Coronary artery (tissue), 2 donors: ENCODE results near the gene BEX3.
"Not testable (repeated sequence)": the region's sequence is repeated elsewhere in the genome, so short reads cannot be mapped to it uniquely, and the experiment has no call there.

Experiments used
- DNase-seq: peaks from one replicate; pipeline ENCODE4 v3.0.0-alpha.2; 2017; ENCODE audit warnings: low spot score
- H3K27ac ChIP-seq, 2 donors: fragments of 200-600 bp; sonication (generic); one replicate each; pipeline ENCODE4 v1.5.1; 2016 to 2019
- H3K4me3 ChIP-seq: fragments of 200-600 bp; sonication (generic); 2 replicates; pipeline ENCODE4 v1.5.1; 2016; ENCODE audit warnings: mild to moderate bottlenecking, moderate library complexity
- CTCF ChIP-seq: fragments of 200-600 bp; sonication (generic); IDR thresholded peaks from one replicate; pipeline ENCODE4 v1.5.1; 2019; ENCODE audit warnings: antibody characterized with exemption

Gene BEX3

DNA sequence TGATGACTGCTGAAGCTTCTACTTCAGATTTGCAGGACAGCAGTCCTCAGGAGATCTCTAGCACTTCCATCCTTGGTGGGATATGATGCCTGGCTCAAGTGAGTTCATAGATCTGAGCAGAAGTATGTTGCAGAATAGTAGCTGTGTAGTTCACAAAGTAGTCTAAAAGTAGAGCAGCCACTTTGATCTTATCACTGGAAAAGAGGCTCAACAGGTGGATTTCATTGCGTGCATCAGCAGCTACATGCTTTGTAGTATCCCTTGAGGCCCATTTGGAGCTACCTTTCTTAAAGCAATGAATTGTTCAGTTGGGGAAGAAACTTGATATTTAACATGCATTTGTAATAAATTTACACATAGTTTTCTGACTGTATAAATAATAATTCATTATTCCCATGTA, 29.9 kb downstream of the BEX3 start:
- Histone ChIP-seq H3K4me3 (no peak overlapping the region), H3K27ac (no peak overlapping the region)
- no peak for TF ChIP-seq CTCF
- DNase-seq = no peak

DNA sequence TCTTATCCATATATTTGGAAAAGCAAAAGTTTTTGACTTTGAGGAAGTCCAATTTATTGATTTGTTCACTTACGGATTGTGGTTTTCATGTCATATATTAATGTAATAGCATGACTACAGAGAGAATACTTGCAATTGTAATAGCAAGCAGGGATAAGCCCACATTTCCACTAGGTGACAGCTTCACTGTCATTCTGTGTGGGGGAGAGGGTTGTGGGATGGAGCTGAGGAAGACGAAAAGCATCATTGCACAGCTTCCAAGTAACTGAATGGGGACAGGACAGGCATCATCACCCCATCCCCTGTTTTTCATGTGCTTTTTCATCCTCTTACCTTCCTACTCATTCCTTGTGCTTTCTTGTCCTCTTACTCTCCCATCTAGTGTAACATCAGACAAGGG, 31.4 kb downstream of the BEX3 start:
- no peak for TF ChIP-seq CTCF
- H3K27ac ChIP-seq = no peak overlapping the region
- DNase-seq = no peak
- H3K4me3 ChIP-seq = no peak overlapping the region

DNA sequence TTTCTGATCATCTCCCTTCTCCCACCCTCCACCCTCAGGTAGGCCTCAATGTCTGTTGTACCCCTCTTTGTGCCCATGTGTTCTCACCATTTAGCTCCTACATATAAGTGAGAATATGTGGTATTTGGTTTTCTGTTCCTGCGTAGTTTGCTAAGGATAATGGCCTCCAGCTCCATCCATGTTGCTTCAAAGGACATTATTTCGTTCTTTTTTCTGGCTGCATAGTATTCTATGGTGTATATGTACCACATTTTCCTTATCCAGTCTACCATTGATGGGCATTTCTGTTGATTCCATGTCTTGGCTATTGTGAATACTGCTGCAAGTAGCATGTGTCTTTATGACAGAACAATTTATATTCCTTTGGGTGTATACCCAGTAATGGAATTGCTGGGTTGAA, 35.4 kb downstream of the BEX3 start:
- H3K4me3 ChIP-seq, H3K27ac ChIP-seq, DNase-seq: not testable (repeated sequence)

DNA sequence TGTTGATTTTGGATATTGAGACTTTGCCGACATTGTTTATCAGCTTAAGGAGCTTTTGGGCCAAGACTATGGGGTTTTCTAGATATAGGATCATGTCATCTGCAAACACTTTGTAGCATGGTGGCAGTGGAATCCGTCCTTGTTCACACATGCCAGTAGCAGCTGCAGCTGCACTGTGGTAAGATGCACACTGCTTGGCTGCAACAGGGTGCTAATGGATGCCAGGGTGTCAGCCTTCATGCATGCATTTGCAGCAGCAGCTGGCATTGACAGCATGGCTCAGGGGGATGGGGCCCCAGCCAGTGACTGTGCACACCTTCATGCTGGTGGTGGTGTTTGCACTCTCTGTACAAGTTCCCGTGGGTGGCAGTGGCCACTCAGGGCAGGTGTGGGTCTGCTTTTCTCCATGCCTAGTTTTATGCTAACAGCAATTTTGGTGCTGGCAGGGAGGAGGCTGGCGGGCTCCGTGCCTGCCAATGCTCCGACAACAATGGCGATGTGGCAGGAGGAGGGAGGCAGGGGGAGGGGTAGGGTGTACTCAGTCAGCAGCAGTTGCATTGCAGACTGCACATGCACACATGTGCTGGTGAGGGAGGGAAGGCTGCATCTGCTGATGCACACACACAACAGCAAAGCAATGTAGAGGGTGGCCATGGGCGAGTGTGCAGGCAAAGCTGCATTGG, 37.5 kb downstream of the BEX3 start:
- Histone ChIP-seq H3K27ac (no peak overlapping the region), H3K4me3 (no peak overlapping the region)
- no peak for DNase-seq
- TF ChIP-seq CTCF = no peak

DNA sequence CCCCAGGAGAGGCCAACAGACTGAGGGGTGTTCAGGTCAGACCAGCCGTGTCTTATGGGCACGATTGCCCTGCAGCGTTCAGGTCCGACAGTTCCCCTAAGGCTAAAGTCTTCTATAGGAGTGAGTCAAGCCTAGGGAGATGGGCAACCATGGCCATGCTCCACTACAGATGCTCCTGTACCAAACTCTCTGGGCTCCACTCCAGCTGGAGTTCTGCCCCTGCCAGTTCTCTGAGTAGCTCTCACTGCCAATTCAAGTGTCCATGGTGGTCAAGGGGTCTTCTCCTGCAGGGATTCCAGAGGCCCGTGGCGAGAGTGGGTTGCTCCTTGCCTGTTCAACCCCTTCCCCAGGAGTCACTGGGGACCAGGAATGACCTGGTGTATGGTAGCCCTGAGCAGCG, 38.2 kb downstream of the BEX3 start:
- H3K27ac ChIP-seq = no peak overlapping the region
- no peak overlapping the region for H3K4me3 ChIP-seq
- DNase-seq = no peak
- no peak for TF ChIP-seq CTCF

- no peak overlapping the region for H3K4me3 ChIP-seq
- DNase-seq = no peak
- TF ChIP-seq CTCF = no peak
- H3K27ac ChIP-seq = no peak overlapping the region
These were observed 38.7 kb downstream of the BEX3 start for GRCh38 chrX:103415068-103415467.

- DNase-seq = no peak
- H3K4me3 ChIP-seq = no peak overlapping the region
- H3K27ac ChIP-seq = no peak overlapping the region
- no peak for TF ChIP-seq CTCF
These were observed 39.2 kb downstream of the BEX3 start for GRCh38 chrX:103415528-103415927.
